Activated naive CD4-positive, alpha-beta T cell (primary cell): ENCODE data around the gene CDADC1.
"Not testable (repeated sequence)": the region's sequence is repeated elsewhere in the genome, so short reads cannot be mapped to it uniquely, and the experiment has no call there.

ENCODE experiments used
- DNase-seq, 4 experiments: peaks; one replicate each; lab custom pipeline; 2025; lab: John Stamatoyannopoulos, UW

Gene CDADC1

GRCh38 chr13:49238621-49239020, 9.1 kb upstream of the CDADC1 start:
- no peak for DNase-seq

DNA sequence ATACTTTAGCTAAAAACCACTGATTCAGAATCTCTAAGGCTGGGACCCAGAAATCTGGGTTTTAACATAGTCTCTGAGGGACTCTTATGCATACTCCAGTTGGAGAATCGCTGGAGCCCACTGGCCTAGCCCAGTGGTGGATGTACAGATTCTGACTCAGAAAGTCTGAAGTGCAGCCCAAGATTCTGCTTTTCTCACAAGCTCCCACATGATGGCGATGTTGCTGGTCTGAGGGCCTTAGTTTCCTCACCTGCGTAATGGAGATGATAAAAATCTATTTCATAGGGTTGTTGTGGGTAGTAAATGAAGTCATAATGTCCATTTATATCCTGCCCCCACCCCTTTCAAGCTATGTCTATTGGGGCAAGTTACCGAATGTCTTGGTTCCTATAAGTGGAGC, 7.7 kb upstream of the CDADC1 start:
- DNase-seq: no peak

DNA sequence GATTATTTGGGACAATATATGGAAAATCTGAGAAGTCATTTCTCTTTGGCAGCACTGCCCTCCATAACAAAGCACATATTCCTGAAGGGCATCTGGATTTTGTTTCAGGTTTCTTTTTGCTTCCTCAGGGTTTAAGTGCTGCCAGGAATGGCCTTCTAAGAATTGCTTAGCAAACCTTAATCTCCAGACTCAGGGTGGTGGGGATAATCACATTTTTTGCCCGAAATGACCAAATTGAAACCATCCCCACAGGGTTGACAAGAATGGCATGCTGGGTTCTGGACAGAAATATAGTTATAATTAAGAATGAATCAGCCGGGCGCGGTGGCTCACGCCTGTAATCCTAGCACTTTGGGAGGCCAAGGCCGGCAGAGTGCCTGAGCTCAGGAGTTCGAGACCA, 6.4 kb upstream of the CDADC1 start:
- DNase-seq: no peak

DNA sequence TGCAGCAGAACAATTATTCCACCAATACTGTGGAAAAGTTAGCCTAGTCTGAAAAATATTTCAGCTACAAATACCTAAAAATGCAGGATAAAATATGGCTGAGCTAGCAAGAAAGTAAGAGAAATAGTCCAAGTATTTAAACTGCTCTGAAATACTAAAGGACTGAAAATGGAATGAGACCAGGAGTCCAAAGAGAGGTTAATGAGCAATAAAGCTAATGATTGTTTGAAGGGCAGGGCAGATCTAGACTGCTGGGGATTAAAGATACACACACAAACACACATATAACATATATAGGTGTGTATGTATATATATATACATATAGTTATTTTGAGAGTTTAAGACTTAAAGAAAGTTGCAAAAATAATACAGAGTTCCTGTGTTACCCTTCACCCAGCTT, 2.6 kb upstream of the CDADC1 start:
- DNase-seq: no peak

GRCh38 chr13:49246850-49247642, 679 bp upstream of the CDADC1 start:
- no peak for DNase-seq

- DNase-seq: no peak
Observed at GRCh38 chr13:49248622-49249002, 887 bp downstream of the CDADC1 start.

- no peak for DNase-seq
Observed at GRCh38 chr13:49251326-49251725, 3.6 kb downstream of the CDADC1 start.

DNA sequence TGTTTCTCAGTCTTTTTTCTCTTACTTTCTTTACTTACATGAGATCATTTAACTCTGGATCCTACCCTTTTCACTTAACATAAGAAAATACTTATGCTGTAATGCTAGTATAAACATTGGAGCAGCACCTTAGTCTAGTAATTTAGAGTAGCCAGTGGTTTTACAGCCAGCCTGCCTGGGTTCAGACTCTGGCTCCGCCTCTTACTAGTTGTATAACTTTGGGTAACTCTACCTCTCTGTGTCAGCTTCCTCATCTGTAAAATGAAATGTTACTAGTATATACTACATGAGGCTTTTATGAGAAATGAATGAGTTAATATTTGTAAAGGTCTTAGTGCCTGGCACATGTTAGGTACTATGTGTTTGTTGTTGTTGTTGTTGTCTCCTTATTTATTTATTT, 5.6 kb downstream of the CDADC1 start:
- no peak for DNase-seq

DNA sequence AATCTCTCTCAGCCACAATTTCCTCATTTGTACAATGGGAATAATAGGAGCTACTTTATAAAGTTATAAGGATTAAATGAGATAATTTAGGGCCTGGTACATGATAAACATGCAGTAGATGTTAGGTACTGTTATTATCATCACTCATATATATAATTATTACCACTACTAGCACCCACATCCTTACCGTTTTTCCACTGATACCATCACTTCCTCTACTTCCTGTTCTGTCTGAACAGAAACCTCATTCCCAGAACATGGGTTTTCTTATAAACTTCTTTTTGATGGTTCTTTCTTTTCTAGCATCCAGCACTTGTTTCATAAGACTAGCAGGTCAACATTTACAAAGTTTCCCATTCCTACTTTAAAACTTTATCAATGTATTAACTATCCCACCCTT, 6.3 kb downstream of the CDADC1 start:
- DNase-seq: no peak

GRCh38 chr13:49256841-49257240, 9.1 kb downstream of the CDADC1 start:
- DNase-seq: no peak

DNA sequence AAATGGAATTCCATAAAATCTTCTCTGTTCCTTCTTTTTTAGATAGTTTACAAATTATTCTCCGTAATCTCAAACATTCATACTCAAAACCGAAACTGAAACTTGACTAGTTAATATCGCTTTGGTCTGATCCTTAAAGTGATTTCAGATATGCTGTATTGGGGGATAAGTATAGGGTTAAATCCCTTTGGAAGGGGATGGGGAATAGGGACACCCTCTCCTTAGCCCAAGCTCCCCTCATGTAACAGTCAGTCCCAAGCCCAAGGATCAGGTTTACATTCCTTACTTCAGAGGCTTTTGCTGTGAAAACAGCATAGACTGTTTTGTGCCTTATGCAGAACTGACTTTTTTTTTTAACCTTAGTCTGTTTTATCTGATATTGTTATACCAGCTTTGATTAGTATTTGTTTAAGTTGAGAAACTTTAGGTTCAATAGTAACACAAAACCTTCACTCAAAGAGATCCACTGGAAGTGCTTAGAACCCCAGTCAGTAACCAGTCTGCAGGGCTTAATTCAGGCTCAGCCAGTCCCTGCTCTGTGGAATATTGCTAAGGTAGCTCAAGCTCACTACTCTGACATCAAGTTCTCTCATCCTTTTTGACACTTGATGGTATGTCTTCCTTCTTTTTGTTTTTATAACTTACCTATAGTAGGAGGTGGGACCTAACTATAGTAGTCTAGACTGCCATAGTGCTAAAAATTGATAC, 10.5 kb downstream of the CDADC1 start:
- DNase-seq: no peak

DNA sequence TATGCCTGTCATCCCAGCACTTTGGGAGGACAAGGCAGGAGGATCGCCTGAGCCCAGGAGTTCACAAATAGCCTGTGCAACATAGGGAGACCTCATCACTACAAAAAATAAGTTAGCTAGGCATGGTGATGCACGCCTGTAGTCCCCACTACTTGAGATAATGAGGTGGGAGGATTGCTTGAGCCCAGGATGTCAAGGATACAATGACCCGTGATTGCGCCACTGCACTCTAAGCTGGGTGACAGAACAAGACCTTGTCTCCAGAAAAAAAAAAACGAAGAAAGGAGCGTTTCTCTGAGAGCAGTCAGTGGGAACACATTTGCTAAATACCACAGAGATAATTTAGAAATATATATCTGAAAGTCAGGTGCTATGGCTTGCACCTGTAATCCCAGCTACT, 11.9 kb downstream of the CDADC1 start:
- DNase-seq: no peak

DNA sequence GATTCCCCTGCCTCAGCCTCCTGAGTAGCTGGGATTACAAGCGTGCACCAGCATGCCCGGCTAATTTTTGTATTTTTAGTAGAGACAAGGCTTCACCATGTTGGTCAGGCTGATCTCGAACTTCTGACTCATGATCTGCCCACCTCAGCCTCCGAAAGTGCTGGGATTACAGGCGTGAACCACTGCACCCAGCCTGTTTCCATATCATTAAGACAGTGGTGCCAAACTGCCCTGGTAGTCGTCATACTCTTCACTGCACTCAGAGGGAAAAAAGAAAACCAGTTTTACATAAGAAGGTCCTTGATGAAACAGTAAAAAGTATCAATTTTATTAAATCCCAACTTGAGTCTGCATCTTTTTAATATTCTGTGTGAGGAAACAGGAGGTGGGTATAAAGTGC, 14.9 kb downstream of the CDADC1 start:
- no peak for DNase-seq

DNA sequence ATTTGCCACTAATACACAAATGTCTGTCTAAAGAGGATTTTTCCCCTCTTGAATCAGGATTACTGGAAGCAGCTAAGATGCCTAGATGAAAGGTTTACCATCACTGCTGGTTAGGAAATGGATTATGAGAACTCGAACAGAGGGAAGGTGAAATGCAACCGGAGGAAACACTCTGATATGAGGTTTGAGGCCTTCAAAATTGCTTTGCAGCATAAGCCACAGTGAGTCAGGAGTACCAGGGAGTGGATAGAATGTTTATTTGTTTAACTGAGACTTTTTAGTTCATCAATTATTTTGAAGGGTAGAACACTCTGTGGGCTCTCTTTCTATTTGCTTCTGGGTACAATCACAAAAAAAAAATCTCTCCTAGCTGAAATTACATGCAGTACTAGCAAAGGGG, 18.1 kb downstream of the CDADC1 start:
- no peak for DNase-seq

GRCh38 chr13:49271264-49271663, 23.5 kb downstream of the CDADC1 start:
- no peak for DNase-seq

DNA sequence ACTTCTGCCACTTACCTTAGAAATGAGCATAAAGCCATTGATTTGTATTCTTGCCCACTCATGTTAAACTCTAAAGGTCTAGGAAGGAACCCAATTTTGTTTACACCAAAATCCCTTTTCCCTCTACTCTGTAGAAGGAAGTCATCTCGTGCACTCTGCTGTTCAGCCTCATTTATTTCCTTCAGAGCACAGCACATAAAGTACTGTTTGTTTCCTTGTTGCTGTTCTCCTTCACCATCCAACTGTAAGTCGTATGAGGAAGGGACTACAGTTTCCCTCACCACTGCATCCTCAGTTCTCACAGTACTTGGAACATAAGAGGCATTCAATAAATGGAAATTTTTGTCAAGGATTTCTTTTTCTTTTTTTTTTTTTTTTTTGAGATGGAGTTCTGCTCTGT, 24.6 kb downstream of the CDADC1 start:
- DNase-seq: no peak

GRCh38 chr13:49278211-49278610, 30.5 kb downstream of the CDADC1 start:
- no peak for DNase-seq

GRCh38 chr13:49279112-49279511, 31.4 kb downstream of the CDADC1 start:
- no peak for DNase-seq

- DNase-seq: no peak
Observed at GRCh38 chr13:49279885-49280284, 32.2 kb downstream of the CDADC1 start.

DNA sequence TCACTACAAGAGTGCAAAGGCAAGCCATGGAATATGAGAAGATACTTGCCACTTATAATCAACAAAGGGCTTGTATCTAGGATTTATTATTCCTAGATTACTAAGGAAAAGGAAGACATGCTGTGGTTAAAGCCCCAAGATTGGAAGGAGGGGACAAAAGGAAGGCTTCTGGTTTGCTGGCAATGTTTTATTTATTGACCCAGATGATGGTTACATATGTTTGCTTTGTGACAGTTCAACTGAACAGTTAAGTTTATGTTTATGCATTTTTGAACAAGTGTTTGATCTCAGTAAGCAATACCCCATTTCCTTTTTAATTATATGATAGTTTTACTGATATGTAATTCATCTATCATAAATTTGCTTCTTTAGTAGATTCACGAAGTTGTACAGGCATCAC, 40.3 kb downstream of the CDADC1 start:
- no peak for DNase-seq

DNA sequence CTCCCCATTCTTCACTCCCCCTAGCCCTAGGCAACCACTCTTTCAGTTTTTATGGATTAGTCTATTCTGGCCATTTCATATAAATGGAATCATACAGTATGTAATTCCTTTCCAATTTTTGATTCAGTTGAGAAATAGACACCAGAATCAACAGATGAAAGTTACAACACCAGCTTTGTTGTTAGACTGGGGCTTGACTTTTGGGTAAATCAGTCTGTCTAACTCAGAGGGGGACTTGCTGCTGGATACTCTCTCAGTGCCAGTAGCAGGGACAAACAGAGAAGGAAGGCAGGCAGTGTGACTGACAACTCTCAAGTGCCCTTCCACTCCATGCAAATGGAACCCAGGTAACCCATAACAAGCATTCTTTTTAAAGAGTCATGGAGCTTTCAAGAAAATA, 40.7 kb downstream of the CDADC1 start:
- DNase-seq: no peak

DNA sequence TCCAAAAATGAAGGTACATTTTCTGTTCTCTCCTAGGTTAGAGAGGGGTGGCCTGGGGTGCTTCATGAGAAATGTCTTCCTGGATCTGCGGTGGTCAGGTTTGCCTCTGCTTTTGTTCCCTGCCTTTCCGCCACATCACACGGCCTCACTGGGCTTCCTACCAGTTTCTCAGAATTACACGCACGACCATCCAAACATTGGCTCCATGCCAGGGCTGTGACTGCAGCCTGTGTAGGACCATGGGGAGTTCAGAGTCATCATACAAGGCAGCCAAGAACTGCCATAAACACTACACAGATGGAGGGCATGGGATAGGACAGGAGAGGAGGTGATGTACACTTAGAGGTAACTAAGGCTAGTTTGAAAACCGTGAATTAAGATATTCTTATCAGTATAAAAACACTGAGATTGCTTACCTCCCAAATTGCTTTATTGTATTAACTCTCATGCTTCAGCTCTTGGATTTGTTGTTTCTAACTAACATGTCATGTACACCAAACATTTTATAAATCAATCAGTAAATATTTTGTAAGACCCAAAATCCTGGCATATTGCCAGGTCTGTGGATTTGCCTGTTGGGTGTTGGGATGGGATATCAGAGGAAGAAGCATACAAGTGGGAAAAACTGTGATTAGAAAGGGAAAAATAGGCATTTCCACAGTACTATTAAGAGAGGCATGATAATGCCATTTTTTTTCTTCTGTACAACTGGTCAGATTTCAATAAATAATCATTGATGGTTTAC, 45.2 kb downstream of the CDADC1 start:
- DNase-seq: no peak

DNA sequence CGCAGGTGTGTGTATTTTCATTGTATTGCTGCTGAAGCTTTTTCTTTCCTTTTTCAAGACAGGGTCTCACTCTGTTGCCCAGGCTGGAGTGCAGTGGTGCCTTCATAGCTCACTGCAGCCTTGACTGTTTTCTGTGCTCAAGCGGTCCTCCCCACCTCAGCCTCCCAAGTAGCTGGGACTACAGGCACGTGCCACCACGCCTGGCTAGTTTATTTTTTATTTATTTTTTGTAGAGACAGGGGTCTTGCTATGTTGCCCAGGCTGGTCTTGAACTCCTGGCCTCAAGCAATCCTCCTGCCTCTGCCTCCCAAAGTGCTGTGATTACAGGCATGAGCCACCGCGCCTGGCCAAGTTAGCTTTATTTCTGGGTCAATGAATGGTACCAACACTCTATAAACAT, 47.0 kb downstream of the CDADC1 start:
- DNase-seq: not testable (repeated sequence)
